ENCODE results near the gene AGER.
A peak's percentile ranks its signal among the peaks of the same experiment; 100 is the strongest.
"Not testable (repeated sequence)": the region's sequence is repeated elsewhere in the genome, so short reads cannot be mapped to it uniquely, and the experiment has no call there.

AGER gene

DNA sequence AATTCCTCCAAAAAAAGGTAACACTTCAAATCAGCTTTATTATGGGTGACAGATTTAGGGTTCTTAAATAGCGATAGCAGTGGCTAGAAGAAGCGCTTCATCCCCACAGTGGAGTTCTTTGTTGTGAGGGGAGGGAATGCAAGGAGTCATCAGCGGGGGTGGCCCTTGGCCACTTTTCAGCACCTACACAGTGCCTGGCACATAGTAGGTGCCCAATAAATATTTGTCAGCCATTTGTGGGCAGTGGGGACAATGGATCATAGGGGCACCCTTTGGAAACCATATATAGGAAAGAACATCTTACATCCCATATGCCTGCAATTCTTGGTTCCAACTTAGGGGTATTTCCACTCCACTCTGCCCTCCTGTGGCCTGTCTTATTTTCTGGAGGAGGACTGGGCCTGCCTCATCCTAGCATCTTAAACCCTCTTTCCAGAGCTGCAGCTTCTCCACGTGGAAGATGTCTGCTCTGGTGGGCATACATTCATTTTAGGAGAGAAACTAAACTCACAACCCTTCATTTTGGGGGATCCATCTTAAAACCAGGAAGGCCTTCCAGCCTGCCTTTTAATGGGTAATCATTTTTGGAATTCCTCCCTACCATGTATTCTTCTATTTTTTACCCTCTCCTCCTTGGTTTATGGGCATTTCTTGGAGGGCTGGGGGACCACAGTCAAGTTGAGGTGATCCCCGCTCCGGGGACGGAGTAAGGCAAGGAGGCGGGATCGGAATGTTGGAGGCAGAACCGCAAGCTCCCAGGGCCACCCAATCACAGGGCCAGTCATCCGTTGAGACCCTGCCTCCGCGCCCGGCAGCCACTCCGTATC is 11.0 kb upstream of the AGER start:
- peak; percentile 47 for DNase-seq (ENCODE audit: extremely low spot score)
- no peak for TF ChIP-seq L3MBTL2 (conservative IDR thresholded peaks at IDR 0.05)
- no peak for TF ChIP-seq HDGF (IDR thresholded peaks at IDR 0.05; ENCODE audit: borderline replicate concordance)
- no peak for TF ChIP-seq SUZ12 (IDR thresholded peaks at IDR 0.05)
- no peak for TF ChIP-seq ZNF384 (IDR thresholded peaks at IDR 0.05)
- POLR2A ChIA-PET = interaction anchor here (0.5 to 11.7 kb wide), 22 partner anchors 11 to 777 kb away, joined by 3 to 153 read pairs (median 4); partner anchors contain the start of genes AGPAT1, ATF6B, FKBPL and MSH5
- CTCF ChIA-PET = interaction anchor here (0.6 to 1.2 kb wide), 5 partner anchors 65 to 676 kb away, joined by 3 to 4 read pairs (median 3); no protein-coding TSS in a partner anchor

DNA sequence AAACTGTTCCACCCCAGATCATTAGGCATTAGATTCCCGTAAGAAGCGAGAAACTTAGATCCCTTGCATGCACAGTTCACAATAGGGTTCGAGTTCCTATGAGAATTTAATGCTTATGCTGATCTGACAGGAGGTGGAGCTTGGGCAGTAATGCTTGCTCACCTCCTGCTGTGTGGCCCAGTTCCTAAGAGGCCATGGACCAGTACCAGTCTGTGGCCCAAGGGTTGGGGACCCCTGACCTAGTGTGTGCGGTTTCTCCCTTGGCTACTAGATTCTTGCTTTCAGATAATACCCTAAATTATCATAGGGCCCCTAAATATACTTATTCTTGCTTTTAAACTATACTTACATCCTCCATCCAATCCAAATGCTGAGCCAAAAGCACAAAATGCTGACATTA is 10.3 kb upstream of the AGER start:
- TF ChIP-seq ELF4 (IDR thresholded peaks at IDR 0.05) (no peak), SUZ12 (IDR thresholded peaks at IDR 0.05) (no peak), TARDBP (IDR thresholded peaks at IDR 0.05) (no peak), NFRKB (IDR thresholded peaks at IDR 0.05) (no peak), CTBP1 (IDR thresholded peaks at IDR 0.05; ENCODE audit: borderline replicate concordance) (no peak), ZNF384 (IDR thresholded peaks at IDR 0.05) (no peak), BHLHE40 (IDR thresholded peaks at IDR 0.05; ENCODE audit: borderline replicate concordance) (no peak), FOXA1 (IDR thresholded peaks at IDR 0.05) (no peak), L3MBTL2 (conservative IDR thresholded peaks at IDR 0.05) (no peak)
- no peak for DNase-seq (ENCODE audit: extremely low spot score)
- CTCF ChIA-PET = no interaction called here
- POLR2A ChIA-PET = interaction anchor here (1.9 to 11.7 kb wide), 3 partner anchors 12 to 42 kb away, joined by 11 to 153 read pairs (median 16); partner anchors contain the start of genes AGPAT1 and RNF5

DNA sequence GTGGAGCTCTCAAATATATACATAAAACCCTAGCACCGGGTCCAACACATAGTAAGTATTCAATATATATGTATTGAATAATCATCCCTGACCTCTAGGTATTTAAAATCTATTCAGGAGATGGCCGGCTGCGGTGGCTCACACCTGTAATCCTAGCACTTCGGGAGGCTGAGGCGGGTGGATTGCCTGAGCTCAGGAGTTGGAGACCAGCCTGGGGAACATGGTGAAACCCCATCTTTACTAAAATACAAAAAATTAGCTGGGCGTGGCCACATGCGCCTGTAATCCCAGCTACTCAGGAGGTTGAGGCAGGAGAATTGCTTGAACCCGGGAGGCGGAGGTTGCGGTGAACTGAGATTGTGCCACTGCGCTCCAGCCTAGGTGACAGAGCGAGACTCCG is 9.0 kb upstream of the AGER start:
- ChIA-PET CTCF (interaction anchor here (1.3 kb wide), 1 partner anchor 75 kb away, joined by 3 read pairs; no protein-coding TSS in a partner anchor), POLR2A (interaction anchor here (0.9 to 11.7 kb wide), 2 partner anchors 15 to 41 kb away, joined by 4 to 153 read pairs; partner anchors contain the start of genes AGPAT1, PRRT1 and RNF5)
- DNase-seq (ENCODE audit: extremely low spot score) = not testable (repeated sequence)

DNA sequence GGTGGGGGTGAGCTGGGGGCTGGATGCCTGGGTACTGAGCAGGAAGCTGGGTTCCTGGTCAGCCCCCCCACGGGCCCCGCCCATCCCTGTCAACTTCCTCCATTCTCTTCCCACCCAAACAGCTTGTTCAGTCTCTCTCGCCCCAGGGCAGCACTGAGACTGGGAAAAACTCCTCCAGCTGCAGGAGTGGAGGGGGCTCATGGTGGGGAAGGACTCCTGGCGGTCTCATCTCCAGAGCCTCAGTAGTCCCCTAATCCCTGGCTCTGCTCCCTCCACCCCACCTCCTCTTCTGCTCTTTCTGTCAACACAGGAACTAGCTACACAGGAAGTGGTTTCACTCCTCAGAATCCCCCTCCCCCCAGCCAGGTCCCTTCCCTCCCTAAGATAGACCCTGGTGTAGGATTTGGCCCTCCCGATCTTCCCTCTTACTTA is 8.6 kb upstream of the AGER start, which contains the start of gene GPSM3:
Gene GPSM3, minus strand, starts transcription at position 36 of the 432 bp plus-strand sequence. CDS start 130 bp downstream, outside the sequence.
- ChIA-PET POLR2A (interaction anchor here (0.9 to 11.7 kb wide), 2 partner anchors 15 to 40 kb away, joined by 4 to 153 read pairs; partner anchors contain the start of genes AGPAT1, PRRT1 and RNF5), CTCF (interaction anchor here (1.3 kb wide), 1 partner anchor 74 kb away, joined by 3 read pairs; no protein-coding TSS in a partner anchor)
- TF ChIP-seq ARNT (IDR thresholded peaks at IDR 0.05) (no peak), SP1 (IDR thresholded peaks at IDR 0.05) (no peak), L3MBTL2 (conservative IDR thresholded peaks at IDR 0.05) (no peak), LEF1 (IDR thresholded peaks at IDR 0.05; ENCODE audit: borderline replicate concordance) (no peak), CTBP1 (IDR thresholded peaks at IDR 0.05; ENCODE audit: borderline replicate concordance) (no peak), FOXA1 (IDR thresholded peaks at IDR 0.05) (no peak), TARDBP (IDR thresholded peaks at IDR 0.05) (no peak), FOXK2 (IDR thresholded peaks at IDR 0.05) (no peak), BHLHE40 (IDR thresholded peaks at IDR 0.05; ENCODE audit: borderline replicate concordance) (no peak)
- TF ChIP-seq, protein P1, sequence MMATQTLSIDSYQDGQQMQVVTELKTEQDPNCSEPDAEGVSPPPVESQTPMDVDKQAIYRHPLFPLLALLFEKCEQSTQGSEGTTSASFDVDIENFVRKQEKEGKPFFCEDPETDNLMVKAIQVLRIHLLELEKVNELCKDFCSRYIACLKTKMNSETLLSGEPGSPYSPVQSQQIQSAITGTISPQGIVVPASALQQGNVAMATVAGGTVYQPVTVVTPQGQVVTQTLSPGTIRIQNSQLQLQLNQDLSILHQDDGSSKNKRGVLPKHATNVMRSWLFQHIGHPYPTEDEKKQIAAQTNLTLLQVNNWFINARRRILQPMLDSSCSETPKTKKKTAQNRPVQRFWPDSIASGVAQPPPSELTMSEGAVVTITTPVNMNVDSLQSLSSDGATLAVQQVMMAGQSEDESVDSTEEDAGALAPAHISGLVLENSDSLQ (IDR thresholded peaks at IDR 0.05) = no peak
- no peak for DNase-seq (ENCODE audit: extremely low spot score)

DNA sequence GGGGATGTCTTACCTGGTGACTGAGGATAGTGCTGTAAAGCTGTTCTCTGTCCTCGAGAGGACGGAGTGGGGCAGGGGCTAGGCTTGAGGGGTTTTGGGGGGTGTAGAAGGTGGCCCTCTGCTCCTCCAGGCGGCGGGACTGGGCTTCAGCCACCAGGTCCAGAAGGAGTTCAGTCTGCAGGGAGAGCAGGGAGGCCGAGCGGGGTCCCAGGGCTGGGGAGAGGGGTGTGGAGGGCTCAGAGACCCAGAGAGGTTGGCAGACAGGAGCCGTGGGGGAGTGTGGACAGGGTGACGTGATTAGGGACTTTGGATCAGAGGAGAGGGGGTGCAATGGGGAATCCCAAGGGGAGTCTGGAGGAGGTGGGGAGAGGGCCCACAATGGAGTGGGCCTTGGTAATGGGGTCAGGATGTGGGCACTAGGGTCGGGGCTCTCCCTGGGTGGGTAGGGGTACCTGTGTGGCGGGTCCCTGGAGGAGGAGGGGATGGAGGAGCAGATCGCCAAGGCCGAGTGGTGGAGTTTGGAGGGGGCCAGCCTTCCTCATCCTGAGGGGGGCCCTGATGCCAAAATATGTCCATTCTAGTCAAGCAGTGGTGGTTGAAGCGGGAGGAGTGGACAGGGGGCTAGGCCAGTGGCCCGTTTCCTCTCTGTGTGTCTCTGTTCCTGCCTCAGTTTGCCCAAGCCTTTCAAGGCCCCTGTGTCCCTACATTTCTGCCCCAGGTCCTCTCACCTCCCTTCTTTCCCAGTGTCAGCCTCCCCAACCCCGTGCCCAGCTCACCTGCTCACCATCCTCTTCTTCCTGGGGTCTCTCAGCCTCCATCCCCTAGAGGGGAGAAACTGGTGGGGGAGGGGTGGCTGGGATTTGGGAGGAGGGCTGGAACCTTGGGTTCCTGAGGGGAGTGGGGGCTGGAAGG is 7.9 kb upstream of the AGER start:
- ChIA-PET POLR2A (interaction anchor here (0.9 to 11.7 kb wide), 3 partner anchors 14 to 62 kb away, joined by 4 to 153 read pairs (median 9); partner anchors contain the start of genes AGPAT1, FKBPL, PRRT1 and RNF5), CTCF (interaction anchor here (1.3 kb wide), 1 partner anchor 73 kb away, joined by 3 read pairs; no protein-coding TSS in a partner anchor)
- TF ChIP-seq TARDBP (IDR thresholded peaks at IDR 0.05) = no peak
- no peak for TF ChIP-seq L3MBTL2 (conservative IDR thresholded peaks at IDR 0.05)
- no peak for TF ChIP-seq SP1 (IDR thresholded peaks at IDR 0.05)
- no peak for TF ChIP-seq FOXK2 (IDR thresholded peaks at IDR 0.05)
- TF ChIP-seq, protein P1 (IDR thresholded peaks at IDR 0.05) = no peak
- no peak for TF ChIP-seq NFRKB (IDR thresholded peaks at IDR 0.05)
- no peak for TF ChIP-seq ARNT (IDR thresholded peaks at IDR 0.05)
- TF ChIP-seq LEF1 (IDR thresholded peaks at IDR 0.05; ENCODE audit: borderline replicate concordance) = no peak
- no peak for TF ChIP-seq CTBP1 (IDR thresholded peaks at IDR 0.05; ENCODE audit: borderline replicate concordance)
- no peak for TF ChIP-seq ZNF384 (IDR thresholded peaks at IDR 0.05)
- TF ChIP-seq FOXM1 (IDR thresholded peaks at IDR 0.05; ENCODE audit: borderline replicate concordance) = no peak
- no peak for DNase-seq (ENCODE audit: extremely low spot score)

DNA sequence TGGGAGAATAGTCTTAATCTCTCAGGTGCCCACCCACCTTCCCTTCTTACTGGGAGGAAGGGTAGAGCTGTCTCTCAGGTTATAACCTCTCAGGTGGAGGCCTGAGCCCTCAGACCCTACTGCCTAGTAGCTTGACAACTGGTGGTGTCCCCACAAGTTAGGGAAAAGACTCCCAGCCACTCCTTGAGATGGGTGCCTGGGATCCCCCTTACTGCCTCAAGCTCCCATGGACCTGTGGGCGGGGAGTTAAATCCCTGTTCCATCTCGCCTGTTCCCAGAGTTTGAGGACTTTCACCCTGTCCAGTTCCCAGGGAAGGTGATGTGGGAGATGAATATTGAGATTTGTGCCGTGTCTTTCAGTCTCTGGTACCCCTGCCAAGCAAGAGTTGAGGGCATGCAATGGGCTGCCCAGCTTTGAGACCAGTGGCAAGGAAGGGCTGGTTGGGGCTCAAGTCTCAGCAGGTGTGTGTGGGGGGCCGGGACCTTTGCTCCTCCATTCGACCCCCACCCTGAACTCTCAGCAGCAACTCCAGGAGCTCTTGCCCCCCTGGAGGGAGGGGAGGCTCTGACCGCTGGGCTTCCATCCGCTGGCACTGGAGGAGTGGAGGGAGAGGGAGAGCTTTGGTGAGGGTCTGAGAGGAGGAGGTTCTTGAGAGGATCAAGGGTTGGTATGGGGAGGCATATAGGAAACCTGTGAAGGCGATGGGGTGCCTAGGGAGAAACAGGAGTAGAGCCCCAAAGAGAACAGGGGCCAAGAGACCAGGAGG is 7.0 kb upstream of the AGER start:
- DNase-seq (ENCODE audit: extremely low spot score) = no peak
- ChIA-PET POLR2A (interaction anchor here (1.1 to 11.7 kb wide), 3 partner anchors 13 to 63 kb away, joined by 9 to 153 read pairs (median 9); partner anchors contain the start of genes AGPAT1, ATF6B, FKBPL and RNF5), CTCF (no interaction called here)
- TF ChIP-seq TARDBP (IDR thresholded peaks at IDR 0.05) (no peak), FOXK2 (IDR thresholded peaks at IDR 0.05) (no peak)
